K562 (cell line): Measurements from ENCODE around the gene SERINC5. TPM values are rescaled to one million over a fixed set of nuclear protein-coding genes. Genes with fewer than 3 reads are reported as not detected.

Experiments
- CBX2 ChIP-seq: fragments of 200-600 bp; sonication (generic); IDR thresholded peaks from one replicate; pipeline ENCODE4 v1.6.1; 2012; ENCODE audit warnings: mild to moderate bottlenecking, low read length, inconsistent platforms; ENCODE audit not compliant: insufficient read depth, poor library complexity, severe bottlenecking
- CBX3 ChIP-seq, 2 experiments: IDR thresholded peaks; 1 replicate in 1 of 2; 2 replicates in 1 of 2; pipeline ENCODE4 v1.6.1; 2012; ENCODE audit warnings: inconsistent platforms in 2 of 2, low read length in 2 of 2, borderline replicate concordance in 1 of 2, control low read depth in 1 of 2
- ETV5 ChIP-seq: sonication (generic); formaldehyde crosslinking; IDR thresholded peaks from 2 replicates; pipeline ENCODE4 v1.4.0; 2020; ENCODE audit warnings: low read depth, mild to moderate bottlenecking, missing genetic modification reagents
- GTF2F1 ChIP-seq: IDR thresholded peaks from 2 replicates; pipeline ENCODE4 v1.6.1; 2011; ENCODE audit warnings: low read depth, low read length, improper control_type of control experiment
- MCM2 ChIP-seq: fragments of 450-650 bp; IDR thresholded peaks from 2 replicates; pipeline ENCODE4 v1.6.1; 2017; ENCODE audit warnings: low read depth, mild to moderate bottlenecking
- MYNN ChIP-seq, 2 experiments: sonication (generic); formaldehyde crosslinking in 1 of 2; IDR thresholded peaks; 2 replicates each; pipeline versions ENCODE4 v1.5.0 to v1.6.1; 2016 to 2020; ENCODE audit warnings: antibody characterized with exemption in 1 of 2, missing genetic modification reagents in 1 of 2
- TGIF2 ChIP-seq: sonication (generic); formaldehyde crosslinking; IDR thresholded peaks from 2 replicates; pipeline ENCODE4 v1.8.1; 2022; ENCODE audit warnings: mild to moderate bottlenecking, missing genetic modification reagents, moderate library complexity
- THAP12 ChIP-seq: fragments of 250-450 bp; sonication (Bioruptor Pico); IDR thresholded peaks from 2 replicates; pipeline ENCODE4 v1.9.0; 2021; ENCODE audit warnings: mild to moderate bottlenecking, inconsistent platforms
- U2AF2 ChIP-seq: fragments of 200-400 bp; formaldehyde crosslinking; optimal IDR thresholded peaks from 2 replicates; pipeline ENCODE3; 2017; ENCODE audit warnings: low read depth, mild to moderate bottlenecking, low read length
- ZNF407 ChIP-seq: fragments of 450-650 bp; IDR thresholded peaks from 2 replicates; pipeline ENCODE4 v1.6.1; 2016; ENCODE audit warnings: low read depth
- ZNF699 ChIP-seq: fragments of 250-450 bp; sonication (Bioruptor Pico); IDR thresholded peaks from 2 replicates; pipeline ENCODE4 v1.8.0; 2021; ENCODE audit warnings: mild to moderate bottlenecking, moderate library complexity; ENCODE audit not compliant: insufficient replicate concordance
- polyA plus RNA-seq, 8 experiments: library from polyadenylated mRNA; depleted of rRNA in 4 of 8; stranded (reverse) in 5 of 8; unstranded in 3 of 8; fragments of >200 nt; fragmentation: Nextera tagmentation in 2 of 8; fragmentation: Illumina TruSeq in 1 of 8; extraction: Ambion mirVana in 2 of 8; extraction: Trizol in 1 of 8; gene quantifications; 2 replicates each; pipeline versions ENCODE4 v1.2.1 to v1.2.3, GENCODE V29; 2011 to 2014; ENCODE audit warnings: inconsistent platforms in 1 of 8, missing spikeins in 1 of 8
- total RNA-seq, 7 experiments: library from RNA; depleted of rRNA in 6 of 7; stranded (reverse); fragments of >200 nt in 6 of 7; fragmentation: Illumina TruSeq in 2 of 7; extraction: Trizol in 2 of 7; gene quantifications; 2 replicates each; pipeline versions ENCODE4 v1.2.1 to v1.2.3, GENCODE V29; 2011 to 2021; ENCODE audit warnings: low replicate concordance in 1 of 7
- TF ChIP-seq, protein P1 (sequence below): fragments of 450-650 bp; formaldehyde crosslinking; IDR thresholded peaks from 2 replicates; pipeline ENCODE4 v1.4.0; 2022; ENCODE audit warnings: missing genetic modification characterization
- TF ChIP-seq, protein P2 (sequence below): fragments of 250-450 bp; sonication (Bioruptor Pico); IDR thresholded peaks from 2 replicates; pipeline ENCODE4 v1.5.0; 2021; ENCODE audit warnings: mild to moderate bottlenecking, borderline replicate concordance

Gene SERINC5
- total and polyA plus RNA-seq, 9 of the 15 experiments (the other 6 are each of a cell fraction or from before 2014, with no cell fraction given) = 1.4 to 7.9 (median 3.7) TPM

- TF ChIP-seq, protein P1, sequence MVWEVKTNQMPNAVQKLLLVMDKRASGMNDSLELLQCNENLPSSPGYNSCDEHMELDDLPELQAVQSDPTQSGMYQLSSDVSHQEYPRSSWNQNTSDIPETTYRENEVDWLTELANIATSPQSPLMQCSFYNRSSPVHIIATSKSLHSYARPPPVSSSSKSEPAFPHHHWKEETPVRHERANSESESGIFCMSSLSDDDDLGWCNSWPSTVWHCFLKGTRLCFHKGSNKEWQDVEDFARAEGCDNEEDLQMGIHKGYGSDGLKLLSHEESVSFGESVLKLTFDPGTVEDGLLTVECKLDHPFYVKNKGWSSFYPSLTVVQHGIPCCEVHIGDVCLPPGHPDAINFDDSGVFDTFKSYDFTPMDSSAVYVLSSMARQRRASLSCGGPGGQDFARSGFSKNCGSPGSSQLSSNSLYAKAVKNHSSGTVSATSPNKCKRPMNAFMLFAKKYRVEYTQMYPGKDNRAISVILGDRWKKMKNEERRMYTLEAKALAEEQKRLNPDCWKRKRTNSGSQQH (CRISPR knock-in tag) = no peak
- TF ChIP-seq CBX2 (no peak), ZNF699 (no peak), GTF2F1 (no peak), MYNN (IDR thresholded peaks at IDR 0.05) (no peak), MYNN (CRISPR knock-in tag; IDR thresholded peaks at IDR 0.05) (no peak), CBX3 (IDR thresholded peaks at IDR 0.05; ENCODE audit: borderline replicate concordance in 1 of 2, low read length in 2 of 2) (no peak), ETV5 (CRISPR knock-in tag) (peak; percentile 51; the same call in 1 of the 2 replicates), ZNF407 (no peak), THAP12 (CRISPR knock-in tag) (no peak), U2AF2 (no peak), TGIF2 (0 out of 2 replicates have a peak, but pooled peaks have one; percentile 36), MCM2 (no peak)
- TF ChIP-seq, protein P2, sequence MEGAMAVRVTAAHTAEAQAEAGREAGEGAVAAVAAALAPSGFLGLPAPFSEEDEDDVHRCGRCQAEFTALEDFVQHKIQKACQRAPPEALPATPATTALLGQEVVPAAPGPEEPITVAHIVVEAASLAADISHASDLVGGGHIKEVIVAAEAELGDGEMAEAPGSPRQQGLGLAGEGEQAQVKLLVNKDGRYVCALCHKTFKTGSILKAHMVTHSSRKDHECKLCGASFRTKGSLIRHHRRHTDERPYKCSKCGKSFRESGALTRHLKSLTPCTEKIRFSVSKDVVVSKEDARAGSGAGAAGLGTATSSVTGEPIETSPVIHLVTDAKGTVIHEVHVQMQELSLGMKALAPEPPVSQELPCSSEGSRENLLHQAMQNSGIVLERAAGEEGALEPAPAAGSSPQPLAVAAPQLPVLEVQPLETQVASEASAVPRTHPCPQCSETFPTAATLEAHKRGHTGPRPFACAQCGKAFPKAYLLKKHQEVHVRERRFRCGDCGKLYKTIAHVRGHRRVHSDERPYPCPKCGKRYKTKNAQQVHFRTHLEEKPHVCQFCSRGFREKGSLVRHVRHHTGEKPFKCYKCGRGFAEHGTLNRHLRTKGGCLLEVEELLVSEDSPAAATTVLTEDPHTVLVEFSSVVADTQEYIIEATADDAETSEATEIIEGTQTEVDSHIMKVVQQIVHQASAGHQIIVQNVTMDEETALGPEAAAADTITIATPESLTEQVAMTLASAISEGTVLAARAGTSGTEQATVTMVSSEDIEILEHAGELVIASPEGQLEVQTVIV (CRISPR knock-in tag) = no peak
Observed at GRCh38 chr5:80255431-80255810, 427 bp downstream of the SERINC5 start (continued).
